ENCODE results near the gene TCIRG1.

Gene TCIRG1

GRCh38 chr11:68053981-68054812, 15.4 kb downstream of the TCIRG1 start:
- Histone ChIP-seq H3K36me3 (ENCODE audit: control insufficient read depth in 1 of 2, insufficient read depth in 2 of 2, low read depth in 1 of 2, low read length in 2 of 2) (peaks cover 48 to 62% of the 10 kb centered on the region in 2 experiments), H2AK5ac (ENCODE audit: low read length, severe bottlenecking) (no peak overlapping the region), H3K9me3 (ENCODE audit: control insufficient read depth, low read length) (no peaks in the 10 kb centered on the region), H4K8ac (ENCODE audit: low read length) (no peak overlapping the region), H2BK12ac (ENCODE audit: low read length in 2 of 2) (no peak overlapping the region), H3K4me3 (ENCODE audit: insufficient read depth in 1 of 2, low read depth in 1 of 2, low read length in 2 of 2) (no peak overlapping the region), H3K4ac (ENCODE audit: low read depth in 1 of 2, low read length in 2 of 2) (no peak overlapping the region), H2BK15ac (ENCODE audit: low read depth, poor library complexity, severe bottlenecking) (no peak overlapping the region), H3K79me1 (replicated peaks; ENCODE audit: low read length, poor library complexity, severe bottlenecking) (peaks cover 5% of the 10 kb centered on the region), H3K4me1 (ENCODE audit: control insufficient read depth, insufficient read depth, low read depth, low read length) (peaks cover 39% of the 10 kb centered on the region), H3K18ac (ENCODE audit: low read depth in 1 of 2, low read length in 2 of 2) (no peak overlapping the region), H3K4me2 (ENCODE audit: low read length, poor library complexity, severe bottlenecking) (no peak overlapping the region), H3K27ac (ENCODE audit: low read length, poor library complexity, severe bottlenecking) (no peak overlapping the region), H3K23ac (ENCODE audit: low read length in 2 of 2) (no peak overlapping the region), H2AFZ (ENCODE audit: low read depth, low read length) (no peak overlapping the region), H3K9ac (ENCODE audit: low read length) (no peak overlapping the region), H3K14ac (ENCODE audit: low read length in 2 of 2) (peak overlapping the region in 1 of 2 experiments; percentile 45), H4K91ac (ENCODE audit: low read length) (no peak overlapping the region), H3K27me3 (ENCODE audit: control insufficient read depth in 1 of 2, insufficient read depth in 1 of 2, low read length in 2 of 2) (no peaks in the 10 kb centered on the region), H2BK5ac (ENCODE audit: low read depth, low read length, poor library complexity, severe bottlenecking) (no peak overlapping the region), H2BK120ac (ENCODE audit: low read depth, low read length) (no peak overlapping the region)
- WGBS = 87% methylated on average over 10 of the region's 11 CpGs
- no peak for DNase-seq

GRCh38 chr11:68056317-68057285, 17.8 kb downstream of the TCIRG1 start:
- Histone ChIP-seq H3K4me1 (ENCODE audit: control insufficient read depth, insufficient read depth, low read depth, low read length) (peaks cover 16% of the 10 kb centered on the region), H2BK120ac (ENCODE audit: low read depth, low read length) (no peak overlapping the region), H4K8ac (ENCODE audit: low read length) (no peak overlapping the region), H3K4me2 (ENCODE audit: low read length, poor library complexity, severe bottlenecking) (no peak overlapping the region), H3K79me1 (replicated peaks; ENCODE audit: low read length, poor library complexity, severe bottlenecking) (peaks cover 2% of the 10 kb centered on the region), H3K4me3 (ENCODE audit: insufficient read depth in 1 of 2, low read depth in 1 of 2, low read length in 2 of 2) (no peak overlapping the region), H2BK15ac (ENCODE audit: low read depth, poor library complexity, severe bottlenecking) (no peak overlapping the region), H2BK12ac (ENCODE audit: low read length in 2 of 2) (no peak overlapping the region), H2AFZ (ENCODE audit: low read depth, low read length) (no peak overlapping the region), H2BK5ac (ENCODE audit: low read depth, low read length, poor library complexity, severe bottlenecking) (no peak overlapping the region), H3K27me3 (ENCODE audit: control insufficient read depth in 1 of 2, insufficient read depth in 1 of 2, low read length in 2 of 2) (no peaks in the 10 kb centered on the region), H4K91ac (ENCODE audit: low read length) (no peak overlapping the region), H2AK5ac (ENCODE audit: low read length, severe bottlenecking) (no peak overlapping the region), H3K27ac (ENCODE audit: low read length, poor library complexity, severe bottlenecking) (no peak overlapping the region), H3K4ac (ENCODE audit: low read depth in 1 of 2, low read length in 2 of 2) (no peak overlapping the region), H3K9me3 (ENCODE audit: control insufficient read depth, low read length) (no peaks in the 10 kb centered on the region), H3K23ac (ENCODE audit: low read length in 2 of 2) (no peak overlapping the region), H3K18ac (ENCODE audit: low read depth in 1 of 2, low read length in 2 of 2) (no peak overlapping the region), H3K36me3 (ENCODE audit: control insufficient read depth in 1 of 2, insufficient read depth in 2 of 2, low read depth in 1 of 2, low read length in 2 of 2) (peaks cover 27 to 55% of the 10 kb centered on the region in 2 experiments), H3K9ac (ENCODE audit: low read length) (no peak overlapping the region), H3K14ac (ENCODE audit: low read length in 2 of 2) (no peak overlapping the region)
- no peak for DNase-seq
- WGBS = 96% methylated on average over 10 of the region's 12 CpGs

DNA sequence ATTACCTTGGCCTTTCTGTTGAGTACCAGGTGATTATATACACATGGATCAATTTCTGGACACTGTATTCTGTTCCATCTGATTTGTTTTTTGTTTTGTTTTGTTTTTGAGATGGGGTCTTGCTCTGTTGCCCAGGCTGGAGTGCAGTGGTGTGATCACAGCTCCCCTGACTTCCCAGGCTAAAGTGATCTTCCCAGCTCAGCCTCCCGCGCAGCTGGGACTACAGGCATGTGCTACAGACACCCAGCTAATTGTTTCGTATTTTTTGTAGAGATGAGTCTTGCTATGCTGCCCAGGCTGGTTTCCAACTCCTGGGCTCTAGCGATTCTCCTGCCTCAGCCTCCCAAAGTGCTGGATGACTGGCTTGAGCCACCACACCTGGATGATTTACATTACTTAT, 19.0 kb downstream of the TCIRG1 start:
- no peak for DNase-seq
- WGBS = 100% methylated on average over 4 of the region's 4 CpGs

GRCh38 chr11:68061508-68061907, 22.7 kb downstream of the TCIRG1 start:
- Histone ChIP-seq H3K27ac (ENCODE audit: low read length, poor library complexity, severe bottlenecking) (no peak overlapping the region), H3K4me1 (ENCODE audit: control insufficient read depth, insufficient read depth, low read depth, low read length) (peaks cover under 1% of the 10 kb centered on the region), H3K18ac (ENCODE audit: low read depth in 1 of 2, low read length in 2 of 2) (no peak overlapping the region), H3K23ac (ENCODE audit: low read length in 2 of 2) (no peak overlapping the region), H3K9me3 (ENCODE audit: control insufficient read depth, low read length) (no peaks in the 10 kb centered on the region), H3K9ac (ENCODE audit: low read length) (no peak overlapping the region), H3K27me3 (ENCODE audit: control insufficient read depth in 1 of 2, insufficient read depth in 1 of 2, low read length in 2 of 2) (no peaks in the 10 kb centered on the region), H3K4me3 (ENCODE audit: insufficient read depth in 1 of 2, low read depth in 1 of 2, low read length in 2 of 2) (no peak overlapping the region), H2BK15ac (ENCODE audit: low read depth, poor library complexity, severe bottlenecking) (no peak overlapping the region), H3K14ac (ENCODE audit: low read length in 2 of 2) (no peak overlapping the region), H2BK5ac (ENCODE audit: low read depth, low read length, poor library complexity, severe bottlenecking) (no peak overlapping the region), H4K8ac (ENCODE audit: low read length) (no peak overlapping the region), H2AFZ (ENCODE audit: low read depth, low read length) (no peak overlapping the region), H3K79me1 (replicated peaks; ENCODE audit: low read length, poor library complexity, severe bottlenecking) (peaks cover 1% of the 10 kb centered on the region), H2BK12ac (ENCODE audit: low read length in 2 of 2) (no peak overlapping the region), H3K36me3 (ENCODE audit: control insufficient read depth in 1 of 2, insufficient read depth in 2 of 2, low read depth in 1 of 2, low read length in 2 of 2) (peaks cover 29 to 80% of the 10 kb centered on the region in 2 experiments), H3K4me2 (ENCODE audit: low read length, poor library complexity, severe bottlenecking) (no peak overlapping the region), H2BK120ac (ENCODE audit: low read depth, low read length) (no peak overlapping the region), H3K4ac (ENCODE audit: low read depth in 1 of 2, low read length in 2 of 2) (no peak overlapping the region), H2AK5ac (ENCODE audit: low read length, severe bottlenecking) (no peak overlapping the region), H4K91ac (ENCODE audit: low read length) (no peak overlapping the region)
- WGBS = 97% methylated on average over 7 of the region's 7 CpGs
- no peak for DNase-seq

More for the DNA sequence above, 19.0 kb downstream of the TCIRG1 start:
- Histone ChIP-seq H3K9ac (ENCODE audit: low read length) (no peak overlapping the region), H2AK5ac (ENCODE audit: low read length, severe bottlenecking) (no peak overlapping the region), H2BK5ac (ENCODE audit: low read depth, low read length, poor library complexity, severe bottlenecking) (no peak overlapping the region), H3K27me3 (ENCODE audit: control insufficient read depth in 1 of 2, insufficient read depth in 1 of 2, low read length in 2 of 2) (no peaks in the 10 kb centered on the region), H3K27ac (ENCODE audit: low read length, poor library complexity, severe bottlenecking) (no peak overlapping the region), H2BK12ac (ENCODE audit: low read length in 2 of 2) (no peak overlapping the region), H2BK120ac (ENCODE audit: low read depth, low read length) (no peak overlapping the region), H4K91ac (ENCODE audit: low read length) (no peak overlapping the region), H3K4ac (ENCODE audit: low read depth in 1 of 2, low read length in 2 of 2) (no peak overlapping the region), H3K36me3 (ENCODE audit: control insufficient read depth in 1 of 2, insufficient read depth in 2 of 2, low read depth in 1 of 2, low read length in 2 of 2) (peaks cover 25 to 56% of the 10 kb centered on the region in 2 experiments), H3K23ac (ENCODE audit: low read length in 2 of 2) (no peak overlapping the region), H2AFZ (ENCODE audit: low read depth, low read length) (no peak overlapping the region), H3K4me3 (ENCODE audit: insufficient read depth in 1 of 2, low read depth in 1 of 2, low read length in 2 of 2) (no peak overlapping the region), H3K4me2 (ENCODE audit: low read length, poor library complexity, severe bottlenecking) (no peak overlapping the region), H3K14ac (ENCODE audit: low read length in 2 of 2) (no peak overlapping the region), H3K79me1 (replicated peaks; ENCODE audit: low read length, poor library complexity, severe bottlenecking) (peaks cover 1% of the 10 kb centered on the region), H3K4me1 (ENCODE audit: control insufficient read depth, insufficient read depth, low read depth, low read length) (peaks cover 7% of the 10 kb centered on the region), H2BK15ac (ENCODE audit: low read depth, poor library complexity, severe bottlenecking) (no peak overlapping the region), H3K9me3 (ENCODE audit: control insufficient read depth, low read length) (no peaks in the 10 kb centered on the region), H4K8ac (ENCODE audit: low read length) (no peak overlapping the region), H3K18ac (ENCODE audit: low read depth in 1 of 2, low read length in 2 of 2) (no peak overlapping the region)

Measured in mesenchymal stem cell (in vitro differentiated cells and primary cell).